ENCODE data around the gene PKNOX2. TPM values are rescaled to one million over a fixed set of nuclear protein-coding genes. Genes with fewer than 3 reads are reported as not detected.

PKNOX2 gene
- total and polyA plus RNA-seq, 2 of the 8 experiments (the other 6 are each of a cell fraction or from before 2014, with no cell fraction given), result 2.0 TPM

DNA sequence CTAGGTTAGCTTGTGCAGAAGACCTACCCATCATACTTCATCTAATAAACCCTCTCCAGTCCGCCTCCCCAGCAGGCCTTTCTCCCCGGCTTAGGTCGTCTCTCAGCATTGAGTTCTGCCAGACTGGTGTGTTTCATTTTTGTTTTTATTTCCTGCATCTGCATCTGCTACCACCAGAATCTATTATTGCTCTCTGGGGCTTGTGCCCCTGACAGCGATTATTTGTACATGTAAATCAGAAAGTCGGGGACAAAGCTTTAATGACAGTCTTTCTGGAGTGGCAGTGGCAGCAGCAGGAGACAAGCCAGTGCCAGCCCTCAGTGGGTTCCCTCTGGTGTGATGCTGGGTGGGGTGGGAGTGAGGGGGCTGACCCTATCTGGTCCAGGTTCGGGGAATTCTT, 127.5 kb downstream of the PKNOX2 start:
- H3K9me3 ChIP-seq (ENCODE audit: insufficient read depth in 2 of 2, low read depth in 1 of 2, low read length in 1 of 2), result no peaks in the 10 kb centered on the region
- H2BK5ac ChIP-seq (ENCODE audit: low read depth, low read length), result no peak overlapping the region
- H3K4me3 ChIP-seq (ENCODE audit: extremely low read depth in 1 of 4, insufficient read depth in 2 of 4, low read depth in 3 of 4, low read length in 4 of 4), result no peak overlapping the region
- TF ChIP-seq ASH2L (IDR thresholded peaks at IDR 0.05; ENCODE audit: low read length) (no peak), POU5F1 (IDR thresholded peaks at IDR 0.05; ENCODE audit: low read depth, low read length) (no peak), NRF1 (IDR thresholded peaks at IDR 0.05; ENCODE audit: low read depth, low read length) (no peak), EP300 (IDR thresholded peaks at IDR 0.05; ENCODE audit: borderline replicate concordance in 1 of 2, low read depth in 2 of 2, low read length in 2 of 2) (no peak), EZH2 (IDR thresholded peaks at IDR 0.05; ENCODE audit: low read depth, low read length, severe bottlenecking) (no peak), SP2 (IDR thresholded peaks at IDR 0.05; ENCODE audit: low read length) (no peak)
- peaks cover 0 to 5% (median 1%) of the 10 kb centered on the region in 4 experiments; a peak in 1 of 7 replicates for H3K4me1 ChIP-seq (replicated peaks in 1 of 4; ENCODE audit: control insufficient read depth in 3 of 4, insufficient read depth in 4 of 4, low read length in 3 of 4)
- DNase-seq (ENCODE audit: low read depth in 1 of 2, low spot score in 2 of 2) (no peak), FAIRE-seq (no peak)
- no peaks in the 10 kb centered on the region for H3K79me2 ChIP-seq (ENCODE audit: control insufficient read depth in 1 of 2, insufficient read depth in 2 of 2, low read length in 2 of 2)
- no peak overlapping the region for H3K4me2 ChIP-seq (ENCODE audit: insufficient read depth in 1 of 2, low read depth in 2 of 2, low read length in 2 of 2)
- 85% methylated on average over 5 of the region's 6 CpGs; no CpG with 5 or more reads in 1 of the 2 experiments for WGBS, 2 experiments (ENCODE audit: extremely low coverage in 1 of 2, insufficient coverage in 1 of 2, insufficient read length in 1 of 2, insufficient replicate concordance in 2 of 2, low coverage in 1 of 2, low lambda C conversion rate in 2 of 2, missing lambda C conversion rate in 1 of 2)
- no peak overlapping the region for H2AFZ ChIP-seq (ENCODE audit: low read length)
- no peak overlapping the region for H3K9ac ChIP-seq (replicated peaks in 1 of 4; ENCODE audit: extremely low read depth in 1 of 4, low read depth in 3 of 4, low read length in 3 of 4)
- no peak overlapping the region for H2AK5ac ChIP-seq (ENCODE audit: low read depth, low read length)
- H3K79me1 ChIP-seq (ENCODE audit: low read depth, low read length), result no peaks in the 10 kb centered on the region
- H3K23ac ChIP-seq (ENCODE audit: insufficient read length), result no peak overlapping the region
- H4K91ac ChIP-seq (replicated peaks; ENCODE audit: insufficient read length, low read length), result no peak overlapping the region
- no peak overlapping the region for H2BK12ac ChIP-seq (ENCODE audit: low read depth, low read length)
- no peaks in the 10 kb centered on the region; the same call in 1 of the 2 replicates for H3K23me2 ChIP-seq (ENCODE audit: low read depth, low read length)
- no peak overlapping the region for H3K18ac ChIP-seq (ENCODE audit: extremely low read depth, low read length)
- H3K36me3 ChIP-seq (ENCODE audit: control insufficient read depth in 2 of 4, insufficient read depth in 4 of 4, low read length in 3 of 4), result no peaks in the 10 kb centered on the region
- H3K14ac ChIP-seq (ENCODE audit: insufficient read length), result no peak overlapping the region
- H3K27ac ChIP-seq (ENCODE audit: low read depth, low read length), result no peak overlapping the region
- H2BK20ac ChIP-seq (ENCODE audit: low read length), result no peak overlapping the region
- no peak overlapping the region for H2BK15ac ChIP-seq (ENCODE audit: low read length)
- H3K4ac ChIP-seq (replicated peaks; ENCODE audit: insufficient read length, low read depth, low read length), result no peak overlapping the region
- POLR2A ChIA-PET (ENCODE audit: partially characterized antibody), result interaction anchor here (1.6 kb wide), 1 partner anchor 19 kb away, joined by 5 read pairs; no protein-coding TSS in a partner anchor
- no peak overlapping the region for H3K56ac ChIP-seq (replicated peaks; ENCODE audit: insufficient read length, low read depth, low read length)
- H2BK120ac ChIP-seq (replicated peaks; ENCODE audit: low read depth, low read length), result no peak overlapping the region
- H3K27me3 ChIP-seq (replicated peaks in 1 of 4; ENCODE audit: control insufficient read depth in 3 of 4, extremely low read depth in 1 of 4, insufficient read depth in 3 of 4, low read length in 3 of 4), result peaks cover 0 to 4% (median 0%) of the 10 kb centered on the region in 4 experiments; a peak in 2 of 7 replicates
- no peak overlapping the region; the same call in 1 of the 2 replicates for H4K8ac ChIP-seq (ENCODE audit: extremely low read depth, insufficient read depth, low read length)
- CTCF ChIA-PET (ENCODE audit: partially characterized antibody), result interaction anchor here (0.7 to 1.2 kb wide), 3 partner anchors 9 to 18 kb away, joined by 3 to 4 read pairs (median 4); no protein-coding TSS in a partner anchor
- no peak overlapping the region for H4K5ac ChIP-seq (ENCODE audit: insufficient read length, low read depth, low read length)
- no peaks in the 10 kb centered on the region for H4K20me1 ChIP-seq (replicated peaks in 1 of 2; ENCODE audit: control insufficient read depth in 1 of 2, insufficient read depth in 2 of 2, low read length in 2 of 2)

Measured in H1 (cell line).